HG03457 (cell line): ENCODE results near the gene ERICH3.
"Not testable (repeated sequence)": the region's sequence is repeated elsewhere in the genome, so short reads cannot be mapped to it uniquely, and the experiment has no call there.

Experiments
- ATAC-seq: cut with Tn5 transposase; IDR thresholded peaks from one replicate; pipeline ENCODE4 v1.9.1; 2021; ENCODE audit warnings: moderate number of reproducible peaks; ENCODE audit not compliant: unreplicated experiment

Gene ERICH3

GRCh38 chr1:74681449-74681848 is 7.9 kb upstream of the ERICH3 start:
- ATAC-seq: peak; percentile 79

- ATAC-seq: no peak
Observed at GRCh38 chr1:74681001-74681400, 7.4 kb upstream of the ERICH3 start.

- no peak for ATAC-seq
Observed at GRCh38 chr1:74679811-74680210, 6.2 kb upstream of the ERICH3 start.

- no peak for ATAC-seq
Observed at GRCh38 chr1:74677926-74678325, 4.3 kb upstream of the ERICH3 start.

GRCh38 chr1:74674278-74675048 is 871 bp upstream of the ERICH3 start:
- peak; percentile 22 for ATAC-seq

- ATAC-seq: not testable (repeated sequence)
Observed at GRCh38 chr1:74670866-74671265, 2.7 kb downstream of the ERICH3 start.

- ATAC-seq: no peak
Observed at GRCh38 chr1:74654708-74655107, 18.9 kb downstream of the ERICH3 start.

- ATAC-seq: peak; percentile 99
Observed at GRCh38 chr1:74652711-74653139, 20.9 kb downstream of the ERICH3 start.

- ATAC-seq: no peak
Observed at GRCh38 chr1:74650561-74650960, 23.0 kb downstream of the ERICH3 start.

GRCh38 chr1:74641876-74642275 is 31.7 kb downstream of the ERICH3 start:
- ATAC-seq: no peak

GRCh38 chr1:74641161-74641560 is 32.4 kb downstream of the ERICH3 start:
- ATAC-seq: no peak

- ATAC-seq: no peak
Observed at GRCh38 chr1:74637296-74637695, 36.3 kb downstream of the ERICH3 start.

- no peak for ATAC-seq
Observed at GRCh38 chr1:74629283-74629682, 44.3 kb downstream of the ERICH3 start.

GRCh38 chr1:74623716-74624115 is 49.9 kb downstream of the ERICH3 start:
- ATAC-seq: no peak

- ATAC-seq: no peak
Observed at GRCh38 chr1:74620242-74620641, 53.4 kb downstream of the ERICH3 start.

GRCh38 chr1:74618974-74619373 is 54.6 kb downstream of the ERICH3 start:
- no peak for ATAC-seq

GRCh38 chr1:74613894-74614293 is 59.7 kb downstream of the ERICH3 start:
- no peak for ATAC-seq

- no peak for ATAC-seq
Observed at GRCh38 chr1:74611887-74612286, 61.7 kb downstream of the ERICH3 start.

GRCh38 chr1:74610961-74611360 is 62.6 kb downstream of the ERICH3 start:
- ATAC-seq: no peak

GRCh38 chr1:74609810-74610371 is 63.7 kb downstream of the ERICH3 start:
- ATAC-seq: no peak

GRCh38 chr1:74596717-74597116 is 76.9 kb downstream of the ERICH3 start:
- no peak for ATAC-seq
